Measurements from ENCODE around the gene PLXDC2.

The PLXDC2 gene

GRCh38 chr10:19968745-19969144, 152.5 kb downstream of the PLXDC2 start:
- no peaks in the 10 kb centered on the region for H3F3A ChIP-seq (ENCODE audit: low read depth)
- no peak overlapping the region for H3K4me3 ChIP-seq (ENCODE audit: low read length, poor library complexity, severe bottlenecking)
- H3K9ac ChIP-seq (ENCODE audit: low read depth, low read length, poor library complexity, severe bottlenecking): no peak overlapping the region
- no peaks in the 10 kb centered on the region for H3K9me2 ChIP-seq (replicated peaks; ENCODE audit: low read depth, low read length)
- no peaks in the 10 kb centered on the region for H3K4me1 ChIP-seq (ENCODE audit: insufficient read depth, low read length, poor library complexity, severe bottlenecking)
- H3K79me2 ChIP-seq (ENCODE audit: insufficient read depth, low read length): no peaks in the 10 kb centered on the region
- TF ChIP-seq EZH2phosphoT487 (IDR thresholded peaks at IDR 0.05; ENCODE audit: borderline replicate concordance) (no peak), CTCF (conservative IDR thresholded peaks at IDR 0.05; ENCODE audit: low read length) (no peak)
- H2AFZ ChIP-seq (ENCODE audit: low read length): no peak overlapping the region
- no peaks in the 10 kb centered on the region for H4K20me1 ChIP-seq (ENCODE audit: insufficient read depth, low read length, poor library complexity, severe bottlenecking)
- peaks cover 3% of the 10 kb centered on the region; the same call in 1 of the 2 replicates for H3K9me3 ChIP-seq (ENCODE audit: insufficient read depth, low read depth, low read length)
- H3K36me3 ChIP-seq (ENCODE audit: insufficient read depth, low read length): no peaks in the 10 kb centered on the region
- no peak overlapping the region for H3K4me2 ChIP-seq (ENCODE audit: low read depth, low read length, poor library complexity, severe bottlenecking)
- no peaks in the 10 kb centered on the region for H3K27me3 ChIP-seq (ENCODE audit: insufficient read depth, low read length, poor library complexity, severe bottlenecking)

- H3F3A ChIP-seq (ENCODE audit: low read depth): no peaks in the 10 kb centered on the region
- H3K4me1 ChIP-seq (ENCODE audit: insufficient read depth, low read length, poor library complexity, severe bottlenecking): no peaks in the 10 kb centered on the region
- H3K9me2 ChIP-seq (replicated peaks; ENCODE audit: low read depth, low read length): no peaks in the 10 kb centered on the region
- TF ChIP-seq CTCF (conservative IDR thresholded peaks at IDR 0.05; ENCODE audit: low read length): no peak
- TF ChIP-seq EZH2phosphoT487 (IDR thresholded peaks at IDR 0.05; ENCODE audit: borderline replicate concordance): no peak
- H3K79me2 ChIP-seq (ENCODE audit: insufficient read depth, low read length): no peaks in the 10 kb centered on the region
- H3K36me3 ChIP-seq (ENCODE audit: insufficient read depth, low read length): no peaks in the 10 kb centered on the region
- no peak overlapping the region for H3K4me3 ChIP-seq (ENCODE audit: low read length, poor library complexity, severe bottlenecking)
- H3K9me3 ChIP-seq (ENCODE audit: insufficient read depth, low read depth, low read length): peaks cover 3% of the 10 kb centered on the region; the same call in 1 of the 2 replicates
- no peak overlapping the region for H3K9ac ChIP-seq (ENCODE audit: low read depth, low read length, poor library complexity, severe bottlenecking)
- H4K20me1 ChIP-seq (ENCODE audit: insufficient read depth, low read length, poor library complexity, severe bottlenecking): no peaks in the 10 kb centered on the region
- no peaks in the 10 kb centered on the region for H3K27me3 ChIP-seq (ENCODE audit: insufficient read depth, low read length, poor library complexity, severe bottlenecking)
- no peak overlapping the region for H2AFZ ChIP-seq (ENCODE audit: low read length)
- H3K4me2 ChIP-seq (ENCODE audit: low read depth, low read length, poor library complexity, severe bottlenecking): no peak overlapping the region
Observed at GRCh38 chr10:19970256-19970655, 154.0 kb downstream of the PLXDC2 start.

- Histone ChIP-seq H3K9me3 (ENCODE audit: insufficient read depth, low read depth, low read length) (peaks cover 3% of the 10 kb centered on the region; the same call in 1 of the 2 replicates), H3K4me3 (ENCODE audit: low read length, poor library complexity, severe bottlenecking) (no peak overlapping the region), H4K20me1 (ENCODE audit: insufficient read depth, low read length, poor library complexity, severe bottlenecking) (no peaks in the 10 kb centered on the region), H3K9ac (ENCODE audit: low read depth, low read length, poor library complexity, severe bottlenecking) (no peak overlapping the region), H3K4me1 (ENCODE audit: insufficient read depth, low read length, poor library complexity, severe bottlenecking) (no peaks in the 10 kb centered on the region), H3K4me2 (ENCODE audit: low read depth, low read length, poor library complexity, severe bottlenecking) (no peak overlapping the region), H3F3A (ENCODE audit: low read depth) (no peaks in the 10 kb centered on the region), H3K27me3 (ENCODE audit: insufficient read depth, low read length, poor library complexity, severe bottlenecking) (no peaks in the 10 kb centered on the region), H3K79me2 (ENCODE audit: insufficient read depth, low read length) (no peaks in the 10 kb centered on the region), H3K36me3 (ENCODE audit: insufficient read depth, low read length) (no peaks in the 10 kb centered on the region), H3K9me2 (replicated peaks; ENCODE audit: low read depth, low read length) (no peaks in the 10 kb centered on the region), H2AFZ (ENCODE audit: low read length) (no peak overlapping the region)
- TF ChIP-seq EZH2phosphoT487 (IDR thresholded peaks at IDR 0.05; ENCODE audit: borderline replicate concordance) (no peak), CTCF (conservative IDR thresholded peaks at IDR 0.05; ENCODE audit: low read length) (no peak)
Observed at GRCh38 chr10:19970717-19971116, 154.5 kb downstream of the PLXDC2 start.

All from Loucy (cell line).